ENCODE data around the gene JAK3.

Gene JAK3

GRCh38 chr19:17886515-17886914 lies 38.7 kb upstream of the JAK3 start:
- no peak for TF ChIP-seq POLR2AphosphoS5 (IDR thresholded peaks at IDR 0.05; ENCODE audit: low read depth, low read length)
- TF ChIP-seq TAF1 (IDR thresholded peaks at IDR 0.05; ENCODE audit: borderline replicate concordance, insufficient read depth, low read length): no peak
- no peak for TF ChIP-seq FOXP2 (optimal IDR thresholded peaks at IDR 0.05; ENCODE audit: borderline replicate concordance, extremely low read depth, extremely low read length, insufficient read depth)
- TF ChIP-seq REST (IDR thresholded peaks at IDR 0.05; ENCODE audit: insufficient read depth in 1 of 2, low read depth in 2 of 2, low read length in 2 of 2): no peak
- TF ChIP-seq SIN3A (IDR thresholded peaks at IDR 0.05; ENCODE audit: borderline replicate concordance, insufficient read depth, low read length): no peak

GRCh38 chr19:17883627-17884410 lies 36.0 kb upstream of the JAK3 start:
- TF ChIP-seq REST (IDR thresholded peaks at IDR 0.05; ENCODE audit: insufficient read depth in 1 of 2, low read depth in 2 of 2, low read length in 2 of 2) (no peak), FOXP2 (optimal IDR thresholded peaks at IDR 0.05; ENCODE audit: borderline replicate concordance, extremely low read depth, extremely low read length, insufficient read depth) (no peak), TAF1 (IDR thresholded peaks at IDR 0.05; ENCODE audit: borderline replicate concordance, insufficient read depth, low read length) (no peak), POLR2AphosphoS5 (IDR thresholded peaks at IDR 0.05; ENCODE audit: low read depth, low read length) (no peak), SIN3A (IDR thresholded peaks at IDR 0.05; ENCODE audit: borderline replicate concordance, insufficient read depth, low read length) (no peak)

GRCh38 chr19:17881701-17882100 lies 33.9 kb upstream of the JAK3 start:
- TF ChIP-seq FOXP2 (optimal IDR thresholded peaks at IDR 0.05; ENCODE audit: borderline replicate concordance, extremely low read depth, extremely low read length, insufficient read depth): no peak
- TF ChIP-seq REST (IDR thresholded peaks at IDR 0.05; ENCODE audit: insufficient read depth in 1 of 2, low read depth in 2 of 2, low read length in 2 of 2): no peak
- TF ChIP-seq SIN3A (IDR thresholded peaks at IDR 0.05; ENCODE audit: borderline replicate concordance, insufficient read depth, low read length): no peak
- TF ChIP-seq POLR2AphosphoS5 (IDR thresholded peaks at IDR 0.05; ENCODE audit: low read depth, low read length): no peak
- TF ChIP-seq TAF1 (IDR thresholded peaks at IDR 0.05; ENCODE audit: borderline replicate concordance, insufficient read depth, low read length): no peak

- no peak for TF ChIP-seq FOXP2 (optimal IDR thresholded peaks at IDR 0.05; ENCODE audit: borderline replicate concordance, extremely low read depth, extremely low read length, insufficient read depth)
- TF ChIP-seq REST (IDR thresholded peaks at IDR 0.05; ENCODE audit: insufficient read depth in 1 of 2, low read depth in 2 of 2, low read length in 2 of 2): no peak
- no peak for TF ChIP-seq POLR2AphosphoS5 (IDR thresholded peaks at IDR 0.05; ENCODE audit: low read depth, low read length)
- no peak for TF ChIP-seq SIN3A (IDR thresholded peaks at IDR 0.05; ENCODE audit: borderline replicate concordance, insufficient read depth, low read length)
- TF ChIP-seq TAF1 (IDR thresholded peaks at IDR 0.05; ENCODE audit: borderline replicate concordance, insufficient read depth, low read length): no peak
Measured at GRCh38 chr19:17879466-17879865, 31.7 kb upstream of the JAK3 start.

All from PFSK-1 (cell line).